Measurements from ENCODE around the gene ZER1.

Gene ZER1

GRCh38 chr9:128765499-128765898, 6.2 kb downstream of the ZER1 start (continued):
- TF ChIP-seq OSR1 (CRISPR knock-in tag; IDR thresholded peaks at IDR 0.05): no peak
- no peak for TF ChIP-seq ISL1 (CRISPR knock-in tag; IDR thresholded peaks at IDR 0.05)

- no peak for TF ChIP-seq CREB5 (CRISPR knock-in tag; IDR thresholded peaks at IDR 0.05; ENCODE audit: low read depth)
- no peak for TF ChIP-seq ZFP30 (CRISPR knock-in tag; IDR thresholded peaks at IDR 0.05)
- TF ChIP-seq SNAI2 (CRISPR knock-in tag; IDR thresholded peaks at IDR 0.05): no peak
- no peak for TF ChIP-seq ZFP3 (CRISPR knock-in tag; IDR thresholded peaks at IDR 0.05)
- TF ChIP-seq CSDC2 (CRISPR knock-in tag; IDR thresholded peaks at IDR 0.05): no peak
- TF ChIP-seq GLIS3 (CRISPR knock-in tag; IDR thresholded peaks at IDR 0.05): no peak
- no peak for TF ChIP-seq CSRNP3 (CRISPR knock-in tag; IDR thresholded peaks at IDR 0.05)
- no peak for TF ChIP-seq TOX (CRISPR knock-in tag; IDR thresholded peaks at IDR 0.05; ENCODE audit: borderline replicate concordance)
- TF ChIP-seq ZNF8 (CRISPR knock-in tag; IDR thresholded peaks at IDR 0.05): no peak
- no peak for TF ChIP-seq ARNTL (CRISPR knock-in tag; IDR thresholded peaks at IDR 0.05; ENCODE audit: borderline replicate concordance, low read depth)
- no peak for TF ChIP-seq ZNF565 (CRISPR knock-in tag; conservative IDR thresholded peaks at IDR 0.05; ENCODE audit: low read depth)
- TF ChIP-seq TCF4 (CRISPR knock-in tag; IDR thresholded peaks at IDR 0.05; ENCODE audit: borderline replicate concordance): no peak
- TF ChIP-seq POU6F1 (CRISPR knock-in tag; IDR thresholded peaks at IDR 0.05; ENCODE audit: borderline replicate concordance, low read depth): no peak
- ATAC-seq: no peak
Observed at GRCh38 chr9:128764361-128764760, 7.4 kb downstream of the ZER1 start.

GRCh38 chr9:128762671-128763449, 8.9 kb downstream of the ZER1 start:
- ATAC-seq: no peak

More at GRCh38 chr9:128762671-128763449, 8.9 kb downstream of the ZER1 start:
- TF ChIP-seq ZNF565 (CRISPR knock-in tag; conservative IDR thresholded peaks at IDR 0.05; ENCODE audit: low read depth) (no peak), RARB (CRISPR knock-in tag; IDR thresholded peaks at IDR 0.05) (no peak), TCF4 (CRISPR knock-in tag; IDR thresholded peaks at IDR 0.05; ENCODE audit: borderline replicate concordance) (no peak), CSDC2 (CRISPR knock-in tag; IDR thresholded peaks at IDR 0.05) (no peak), TSHZ2 (CRISPR knock-in tag; IDR thresholded peaks at IDR 0.05) (no peak), ESRRG (CRISPR knock-in tag; IDR thresholded peaks at IDR 0.05) (no peak), ZNF70 (CRISPR knock-in tag; IDR thresholded peaks at IDR 0.05) (no peak), ZC3H10 (CRISPR knock-in tag; IDR thresholded peaks at IDR 0.05) (no peak), ZFP3 (CRISPR knock-in tag; IDR thresholded peaks at IDR 0.05) (no peak), OSR1 (CRISPR knock-in tag; IDR thresholded peaks at IDR 0.05) (no peak), ZNF8 (CRISPR knock-in tag; IDR thresholded peaks at IDR 0.05) (no peak), SNAI2 (CRISPR knock-in tag; IDR thresholded peaks at IDR 0.05) (no peak), PPARA (CRISPR knock-in tag; IDR thresholded peaks at IDR 0.05; ENCODE audit: borderline replicate concordance) (no peak), PATZ1 (CRISPR knock-in tag; IDR thresholded peaks at IDR 0.05; ENCODE audit: borderline replicate concordance) (no peak), TOX (CRISPR knock-in tag; IDR thresholded peaks at IDR 0.05; ENCODE audit: borderline replicate concordance) (no peak), POU6F1 (CRISPR knock-in tag; IDR thresholded peaks at IDR 0.05; ENCODE audit: borderline replicate concordance, low read depth) (no peak), ZFP30 (CRISPR knock-in tag; IDR thresholded peaks at IDR 0.05) (no peak), ISL1 (CRISPR knock-in tag; IDR thresholded peaks at IDR 0.05) (no peak)
